GM21723 (cell line): Measurements from ENCODE around the gene PGA3.
A peak's percentile ranks its signal among the peaks of the same experiment; 100 is the strongest.
"Not testable (repeated sequence)": the region's sequence is repeated elsewhere in the genome, so short reads cannot be mapped to it uniquely, and the experiment has no call there.

ENCODE experiments used
- ATAC-seq: cut with Tn5 transposase; IDR thresholded peaks from one replicate; pipeline ENCODE4 v1.9.1; 2021; ENCODE audit warnings: mild to moderate bottlenecking, moderate library complexity; ENCODE audit not compliant: unreplicated experiment

The PGA3 gene

DNA sequence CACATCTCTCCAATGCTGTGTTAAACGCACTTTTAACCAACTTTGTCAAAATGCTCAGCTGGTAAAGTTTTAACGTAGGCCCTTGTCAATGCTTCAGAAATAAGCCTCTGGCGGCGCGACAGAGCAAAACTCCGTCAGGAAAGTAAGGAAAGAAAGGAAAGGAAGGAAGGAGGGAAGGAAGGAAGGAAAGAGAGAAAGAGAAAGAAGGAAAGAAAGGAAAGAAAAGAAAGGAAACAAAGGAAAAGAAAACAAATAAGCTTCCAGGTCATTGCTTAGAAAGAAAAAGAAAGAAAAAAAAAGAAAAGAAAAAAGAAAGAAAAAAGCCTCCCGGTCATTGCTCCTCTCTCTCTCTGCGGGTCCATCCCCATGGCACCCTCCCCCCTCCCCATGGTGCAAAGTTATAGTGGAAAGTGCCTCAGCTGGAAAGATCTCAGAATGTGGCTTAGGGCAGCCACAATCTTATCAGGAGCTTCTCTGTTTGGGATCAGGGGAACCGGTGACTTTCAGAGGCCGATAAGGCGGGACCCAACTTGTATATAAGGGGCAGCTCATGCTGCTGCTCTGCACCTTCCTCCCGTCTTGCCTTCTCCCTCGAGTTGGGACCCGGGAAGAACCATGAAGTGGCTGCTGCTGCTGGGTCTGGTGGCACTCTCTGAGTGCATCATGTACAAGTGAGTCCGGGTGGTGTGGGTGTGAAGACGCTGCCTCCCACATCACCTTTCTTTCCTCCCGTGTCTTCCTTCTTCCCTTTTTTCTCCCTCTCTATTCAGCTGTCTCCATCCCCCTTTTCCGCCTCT, at the start of gene PGA3:
TSS of gene PGA3 (plus strand) at position 566 of the 797 bp plus-strand sequence. CDS start at position 616, 50 bp downstream.
- ATAC-seq = not testable (repeated sequence)

DNA sequence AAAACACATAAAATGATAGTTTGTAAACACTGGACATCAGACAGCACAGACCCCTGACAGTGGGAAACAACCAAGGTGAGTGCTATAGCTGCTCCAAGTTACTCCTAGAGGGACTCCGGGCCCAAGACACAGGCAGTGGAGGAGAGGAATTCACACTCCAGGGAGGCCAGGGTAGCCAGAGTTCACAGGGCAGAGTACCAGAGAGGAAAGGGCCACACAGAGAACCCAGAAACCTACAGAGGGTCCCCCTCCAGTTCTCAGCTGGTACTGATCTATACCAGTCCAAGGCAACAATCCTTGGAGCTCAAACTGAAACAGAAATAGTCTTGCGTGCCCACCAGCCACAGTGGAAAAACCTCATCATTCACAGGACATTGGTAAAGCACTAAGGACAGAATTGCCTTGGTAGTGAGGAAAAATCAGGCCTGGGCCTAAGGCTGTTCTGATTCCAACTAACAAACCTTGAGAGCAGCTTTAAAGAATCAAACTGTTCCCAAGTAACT, 49.7 kb upstream of the PGA3 start:
- no peak for ATAC-seq

DNA sequence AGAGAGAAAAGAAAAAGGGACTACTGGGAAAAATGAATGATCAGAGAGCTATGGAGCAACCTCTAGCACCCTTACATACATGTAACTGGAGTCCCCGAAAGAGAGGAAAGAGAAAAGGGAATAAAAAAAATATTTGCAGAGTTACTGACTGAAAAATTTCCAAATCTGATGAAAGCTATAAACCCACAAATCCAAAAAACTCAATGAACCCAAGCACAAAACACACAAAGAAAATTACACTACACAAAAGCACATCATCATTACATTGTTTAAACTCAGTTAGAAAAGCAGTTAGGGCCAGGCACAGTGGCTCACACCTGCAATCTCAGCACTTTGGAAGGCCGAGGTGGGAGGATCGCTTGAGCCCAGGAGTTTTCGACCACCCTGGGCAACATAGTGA, 48.8 kb upstream of the PGA3 start:
- ATAC-seq = no peak

DNA sequence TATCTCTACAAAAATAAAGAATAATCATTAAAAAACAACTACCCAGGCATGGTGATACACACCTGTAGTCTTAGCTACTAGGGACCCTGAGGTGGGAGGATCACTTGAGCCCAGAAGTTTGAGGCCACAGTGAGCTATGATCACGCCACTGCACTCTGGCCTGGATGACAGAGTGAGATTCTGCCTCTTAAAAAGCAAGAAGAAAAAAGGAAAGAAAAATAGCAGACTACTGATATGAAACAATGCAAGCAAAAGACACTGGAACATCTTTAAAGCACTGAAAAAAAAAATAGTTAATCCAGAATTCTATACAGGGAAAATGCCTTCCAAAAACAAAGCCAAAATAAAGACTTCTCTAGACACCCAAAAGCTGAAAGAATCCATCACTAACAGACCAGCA, 48.0 kb upstream of the PGA3 start:
- ATAC-seq = no peak

DNA sequence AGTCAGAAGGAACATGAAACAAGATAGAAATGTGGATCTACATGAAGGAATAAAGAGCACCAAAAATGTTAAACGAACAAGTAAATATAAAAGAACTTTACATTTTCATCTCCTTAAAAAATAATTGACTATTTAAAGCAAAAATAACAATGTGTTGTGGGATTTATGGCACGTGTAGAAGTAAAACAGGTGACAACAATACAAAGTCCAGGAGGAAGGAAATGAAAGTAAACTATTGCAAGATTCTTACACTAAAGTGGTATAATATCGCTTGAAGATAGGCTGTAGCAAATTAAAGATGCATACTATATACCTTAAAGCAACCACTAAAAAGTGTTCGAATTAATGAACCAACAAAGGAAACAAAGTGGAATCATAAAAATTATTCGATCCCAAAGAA, 47.6 kb upstream of the PGA3 start:
- ATAC-seq = no peak

DNA sequence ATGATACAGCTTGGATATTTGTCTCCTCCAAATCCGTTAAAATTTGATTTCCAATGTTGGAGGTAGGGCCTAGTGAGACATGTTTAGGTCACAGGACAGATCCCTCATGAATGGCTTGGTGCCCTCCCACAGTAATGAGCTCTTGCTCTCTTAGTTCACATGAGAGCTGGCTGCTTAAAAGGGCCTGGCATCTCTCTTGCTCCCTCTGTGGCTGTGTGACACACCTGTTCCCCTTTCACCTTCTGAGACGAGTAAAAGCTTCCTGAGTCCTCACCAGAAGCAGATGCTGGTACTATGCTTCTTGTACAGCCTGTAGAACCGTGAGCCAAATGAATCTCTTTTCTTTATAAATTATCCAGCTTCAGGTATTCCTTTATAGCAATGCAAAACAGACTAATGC, 45.6 kb upstream of the PGA3 start:
- ATAC-seq = no peak

DNA sequence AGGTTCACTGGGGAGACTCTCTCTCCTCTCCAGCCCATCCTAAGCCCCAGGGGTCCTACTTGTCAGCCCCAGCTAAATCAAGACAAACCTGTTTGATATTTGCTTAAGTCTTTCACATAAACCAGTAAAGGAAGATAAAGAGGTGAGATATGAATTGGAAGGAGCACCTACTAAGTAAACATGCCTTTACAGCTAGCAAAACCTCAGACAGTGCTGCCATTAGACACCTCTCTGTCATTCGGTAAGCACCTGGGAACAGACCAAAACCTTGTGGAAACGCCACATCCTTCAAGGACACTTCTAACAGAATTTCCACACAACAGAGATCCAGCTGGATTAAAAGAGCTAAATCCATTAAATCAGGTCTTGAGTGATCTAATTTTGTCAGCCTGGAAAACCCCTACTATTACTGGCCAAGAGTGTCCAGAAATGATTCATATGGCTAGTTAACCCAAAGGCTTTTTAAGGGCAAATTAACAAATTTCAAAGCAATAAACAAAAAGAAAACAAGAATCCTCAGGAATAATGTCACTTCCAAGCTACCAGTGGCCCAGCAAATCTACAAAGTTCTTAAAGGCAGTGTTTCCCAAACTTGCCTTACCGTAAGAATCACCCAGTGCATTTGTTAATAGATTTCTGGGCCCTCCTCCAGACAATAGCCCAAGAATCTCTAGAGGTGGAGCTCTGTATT, 44.5 kb upstream of the PGA3 start:
- no peak for ATAC-seq

DNA sequence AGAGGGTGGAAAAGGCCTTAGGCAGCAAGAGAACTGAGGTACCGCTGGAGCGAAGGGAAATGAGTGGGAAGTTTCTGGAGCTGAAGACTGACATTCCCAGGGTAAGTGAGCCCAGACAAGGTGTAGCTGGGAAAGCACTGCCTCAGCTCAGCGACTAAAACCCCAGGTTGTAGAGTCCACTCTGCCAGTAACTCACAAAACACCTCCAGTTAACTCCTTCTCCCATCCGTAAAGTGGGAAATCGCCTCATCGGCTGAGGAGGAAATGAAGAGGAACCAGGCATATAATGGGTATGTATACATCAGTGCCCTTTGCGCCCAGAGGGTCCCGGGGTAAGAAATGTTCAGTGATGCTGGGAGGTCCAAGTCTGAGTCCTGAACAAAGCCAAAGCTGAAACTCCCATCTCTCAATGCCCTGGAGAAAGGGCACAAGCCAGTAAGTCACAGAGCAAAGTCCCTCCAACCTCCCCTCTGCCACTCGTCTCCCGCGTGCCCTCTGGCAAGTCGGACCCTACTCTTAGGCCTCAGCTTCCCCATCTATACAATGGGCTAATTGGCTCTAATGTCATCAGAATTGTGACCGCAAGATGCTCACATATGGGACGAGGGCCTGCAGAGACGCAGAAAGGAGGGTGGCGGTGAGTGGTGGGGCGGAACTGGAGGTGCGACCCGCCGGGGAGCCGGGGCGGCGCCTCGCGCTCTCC, 42.7 kb upstream of the PGA3 start:
- no peak for ATAC-seq

DNA sequence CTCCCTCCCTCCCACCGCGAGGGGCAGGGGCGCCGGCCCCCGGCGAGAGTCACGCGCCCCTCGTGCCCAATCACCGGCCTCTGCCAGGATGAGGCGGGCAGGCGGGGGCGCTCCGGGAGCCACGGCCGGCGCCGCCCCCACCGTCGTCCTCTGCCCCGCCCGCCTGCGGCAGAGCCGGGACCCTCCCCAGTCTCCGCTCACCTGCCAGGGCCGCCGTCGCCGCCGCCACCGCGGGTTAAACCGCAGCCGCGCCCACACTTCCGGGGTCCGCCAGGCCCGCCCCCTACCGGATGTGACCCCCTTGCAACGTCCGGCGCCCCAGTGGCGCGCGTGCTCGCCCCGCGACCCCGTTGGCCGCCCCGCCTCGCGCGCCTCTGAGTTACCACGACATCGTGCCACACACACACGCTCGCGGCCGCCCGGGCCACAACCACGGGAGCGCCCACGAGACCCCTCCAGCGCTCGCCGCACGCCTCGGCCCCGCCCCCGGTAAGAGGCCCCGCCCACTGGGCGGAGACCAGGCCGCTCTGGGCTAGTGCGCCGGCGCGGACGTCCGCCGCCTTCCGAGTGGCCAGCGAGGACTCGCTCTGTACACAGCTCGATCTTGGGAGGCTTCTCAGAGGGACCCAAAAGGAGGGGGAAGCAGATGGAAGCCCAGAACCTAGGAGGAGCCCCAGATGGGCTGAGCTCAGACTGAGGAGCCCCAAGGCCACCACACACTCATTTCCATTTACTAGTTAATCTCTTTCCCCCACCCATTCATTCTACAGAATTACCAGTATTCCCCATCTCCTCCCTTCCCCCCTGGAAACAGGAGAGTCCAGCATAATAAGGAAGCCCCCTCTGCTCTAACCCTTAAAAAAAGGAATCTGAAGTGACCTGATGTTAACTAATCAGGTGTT, 41.9 kb upstream of the PGA3 start, which contains the start of gene VPS37C:
TSS of gene VPS37C (minus strand) at position 237 of the 902 bp plus-strand sequence. CDS start 22,597 bp downstream, outside the sequence.
- peak; percentile 71 for ATAC-seq

DNA sequence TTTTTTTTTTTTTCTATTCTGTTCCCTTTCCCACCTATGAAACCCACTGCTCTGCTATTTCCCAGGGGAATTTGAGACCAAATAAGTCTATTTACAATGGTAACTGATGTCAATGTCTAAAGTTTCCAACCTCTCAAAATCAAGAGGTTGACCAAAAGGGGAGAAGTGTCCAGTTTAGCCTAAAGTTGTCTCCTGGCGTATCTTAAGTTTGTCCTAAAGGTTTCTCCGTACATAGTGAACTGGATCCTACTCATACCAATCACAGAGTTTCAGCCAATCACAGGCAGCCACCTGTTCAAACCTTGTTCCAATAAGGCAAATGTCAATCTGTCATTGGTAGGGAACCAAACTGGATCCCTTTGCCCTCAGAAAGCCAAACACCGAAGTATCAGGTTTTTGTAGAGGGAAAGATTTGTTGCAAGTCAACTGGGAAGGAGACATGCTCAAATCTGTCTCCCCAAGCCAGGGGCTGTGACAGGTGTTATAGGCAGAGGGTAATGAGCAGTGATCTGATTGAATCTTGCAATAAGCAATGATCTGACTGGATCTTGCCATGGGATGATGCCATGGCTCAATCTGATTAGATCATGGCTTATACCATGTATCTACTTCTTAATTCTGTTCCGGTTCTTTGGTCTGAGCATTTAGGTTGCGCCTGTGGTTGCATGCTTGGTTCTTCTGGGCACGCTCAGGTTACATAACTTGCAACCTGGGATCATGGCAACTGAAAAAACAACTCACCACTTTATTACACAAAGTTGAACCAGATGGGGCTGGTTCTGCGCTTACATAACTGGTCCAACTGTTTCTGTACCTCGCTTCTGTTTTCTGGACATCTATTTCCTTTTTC, 41.0 kb upstream of the PGA3 start:
- ATAC-seq = no peak

DNA sequence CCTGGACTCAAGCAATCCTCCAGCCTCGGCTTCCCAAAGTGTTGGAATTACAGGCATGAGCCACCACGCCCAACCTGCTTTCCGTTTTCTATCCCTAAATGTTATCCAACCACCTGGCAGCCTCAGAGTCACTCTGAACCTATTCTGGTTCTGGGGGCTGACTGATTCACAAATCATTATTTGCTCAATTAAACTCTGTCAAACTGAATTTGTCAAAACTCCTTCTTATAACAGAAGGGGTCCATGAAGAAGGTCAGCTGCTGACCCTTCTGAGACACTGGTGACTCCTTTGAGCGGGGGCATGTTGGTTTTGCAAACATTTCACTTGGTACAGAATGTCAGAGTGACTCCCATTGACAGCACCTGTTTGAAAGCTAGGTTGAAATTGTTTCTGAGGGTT, 40.3 kb upstream of the PGA3 start:
- ATAC-seq = no peak

DNA sequence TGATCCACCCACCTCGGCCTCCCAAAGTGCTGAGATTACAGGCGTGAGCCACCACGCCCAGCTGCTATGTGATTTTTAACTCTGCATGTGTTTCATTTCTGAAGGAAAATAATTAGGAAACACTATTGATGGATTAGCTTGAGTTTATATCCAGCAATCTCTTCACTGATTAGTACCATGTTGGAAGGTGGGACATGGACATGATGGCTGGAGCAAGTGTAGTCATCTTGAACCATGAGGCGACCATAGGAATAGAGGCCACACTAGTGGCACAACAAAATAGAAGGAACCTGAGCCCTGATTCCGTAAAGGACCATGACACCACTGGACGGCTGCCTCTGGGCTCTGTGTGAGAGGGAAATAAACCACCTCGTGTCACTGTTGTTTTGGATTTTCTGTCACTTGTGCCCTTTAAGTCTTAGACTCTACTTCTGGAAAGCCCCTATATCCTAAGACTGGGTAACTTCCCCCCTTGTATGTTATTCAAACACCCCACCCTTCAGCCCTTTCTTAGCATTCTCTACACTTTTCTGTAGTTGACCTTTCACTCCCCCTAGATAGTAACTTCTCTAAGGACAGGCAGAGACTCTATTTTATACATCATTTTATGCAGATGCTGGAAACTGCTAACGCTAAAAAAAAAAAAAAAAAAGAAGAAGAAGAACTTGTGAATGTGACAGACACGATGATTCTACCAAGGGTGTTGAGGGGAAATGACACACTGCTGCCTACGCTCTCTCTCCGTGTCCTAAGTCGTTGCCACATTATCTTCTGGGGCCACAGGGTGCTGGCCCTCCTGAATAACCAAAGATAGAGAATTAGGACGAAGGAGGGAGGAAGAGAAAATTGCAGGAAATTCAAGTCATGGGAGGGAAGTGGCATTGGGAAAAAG, 39.4 kb upstream of the PGA3 start:
- no peak for ATAC-seq

DNA sequence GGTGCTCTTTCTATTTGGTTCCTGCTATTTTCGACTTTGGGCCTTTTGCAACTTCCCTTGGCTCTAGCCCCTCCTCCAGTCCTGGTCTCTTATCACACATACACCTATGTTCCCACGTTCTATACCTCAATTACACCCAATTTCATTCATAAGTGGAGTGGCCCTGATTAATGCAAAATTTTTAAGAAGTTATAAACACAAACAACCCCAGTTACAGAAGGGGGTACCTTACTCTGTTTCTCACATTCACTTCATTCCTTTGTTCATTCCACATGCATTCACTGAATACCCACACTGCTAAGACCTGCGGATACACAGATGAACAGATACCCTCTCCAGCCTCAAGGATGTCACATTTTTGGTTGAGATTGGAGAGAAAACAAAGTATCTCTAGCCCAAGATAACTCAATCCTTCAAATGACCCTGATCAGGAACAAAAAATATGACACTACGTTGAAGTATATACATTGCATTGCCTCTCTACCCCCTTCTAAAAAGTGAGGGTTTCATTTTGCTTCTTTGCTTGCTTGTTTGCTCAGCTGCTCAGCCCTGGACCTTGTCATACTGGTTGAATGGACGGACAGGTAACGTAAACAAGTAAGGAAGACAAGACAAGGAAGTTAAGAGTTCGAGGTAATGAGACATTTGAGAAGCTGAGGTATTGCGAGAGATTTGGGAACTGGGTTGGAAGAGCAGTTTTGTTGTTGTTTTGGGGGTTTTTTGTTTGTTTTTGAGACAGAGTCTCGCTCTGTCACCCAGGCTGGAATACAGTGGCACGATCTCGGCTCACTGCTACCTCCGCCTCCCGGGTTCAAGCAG, 38.5 kb upstream of the PGA3 start:
- no peak for ATAC-seq

DNA sequence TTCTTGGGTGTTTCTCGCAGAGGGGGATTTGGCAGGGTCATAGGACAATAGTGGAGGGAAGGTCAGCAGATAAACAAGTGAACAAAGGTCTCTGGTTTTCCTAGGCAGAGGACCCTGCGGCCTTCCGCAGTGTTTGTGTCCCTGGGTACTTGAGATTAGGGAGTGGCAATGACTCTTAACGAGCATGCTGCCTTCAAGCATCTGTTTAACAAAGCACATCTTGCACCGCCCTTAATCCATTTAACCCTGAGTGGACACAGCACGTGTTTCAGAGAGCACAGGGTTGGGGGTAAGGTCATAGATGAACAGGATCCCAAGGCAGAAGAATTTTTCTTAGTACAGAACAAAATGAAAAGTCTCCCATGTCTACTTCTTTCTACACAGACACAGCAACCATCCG, 37.5 kb upstream of the PGA3 start:
- not testable (repeated sequence) for ATAC-seq

DNA sequence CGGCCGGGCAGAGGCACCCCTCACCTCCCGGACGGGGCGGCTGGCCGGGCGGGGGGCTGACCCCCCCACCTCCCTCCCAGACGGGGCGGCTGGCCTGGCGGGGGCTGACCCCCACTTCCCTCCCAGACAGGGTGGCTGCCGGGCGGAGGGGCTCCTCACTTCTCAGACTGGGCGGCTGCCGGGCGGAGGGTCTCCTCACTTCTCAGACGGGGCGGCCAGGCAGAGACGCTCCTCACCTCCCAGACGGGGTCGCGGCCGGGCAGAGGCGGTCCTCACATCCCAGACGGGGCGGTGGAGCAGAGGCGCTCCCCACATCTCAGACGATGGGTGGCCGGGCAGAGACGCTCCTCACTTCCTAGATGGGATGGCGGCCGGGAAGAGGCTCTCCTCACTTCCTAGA, 37.0 kb upstream of the PGA3 start:
- not testable (repeated sequence) for ATAC-seq

DNA sequence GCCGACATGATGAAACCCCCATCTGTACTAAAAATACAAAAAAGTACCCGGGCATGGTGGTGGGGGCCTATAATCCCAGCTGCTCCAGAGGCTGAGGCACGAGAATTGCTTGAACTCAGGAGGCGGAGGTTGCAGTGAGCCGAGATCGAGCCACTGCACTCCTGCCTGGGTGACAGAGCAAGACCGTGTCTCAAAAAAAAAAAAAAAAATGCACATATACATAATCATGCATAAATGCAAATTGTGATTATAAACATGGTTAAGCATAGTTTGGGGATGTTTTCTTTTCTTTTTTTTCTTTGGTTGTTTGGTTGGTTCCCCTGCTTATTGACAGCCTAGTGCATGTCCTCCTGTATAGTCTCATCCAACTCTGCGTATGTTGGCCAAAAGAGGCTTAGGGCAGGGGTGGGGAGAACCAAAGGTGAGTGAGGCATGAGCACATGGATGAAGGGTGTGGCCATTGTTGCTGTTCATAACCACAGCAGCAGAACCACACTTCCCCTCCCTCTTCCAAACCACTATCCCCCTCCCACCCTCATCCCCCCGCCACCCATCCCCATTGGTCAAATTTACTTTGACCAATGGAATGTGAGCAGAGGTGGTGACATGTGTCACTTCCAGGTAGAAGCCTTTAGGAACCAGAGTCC, 35.1 kb upstream of the PGA3 start:
- ATAC-seq = no peak

DNA sequence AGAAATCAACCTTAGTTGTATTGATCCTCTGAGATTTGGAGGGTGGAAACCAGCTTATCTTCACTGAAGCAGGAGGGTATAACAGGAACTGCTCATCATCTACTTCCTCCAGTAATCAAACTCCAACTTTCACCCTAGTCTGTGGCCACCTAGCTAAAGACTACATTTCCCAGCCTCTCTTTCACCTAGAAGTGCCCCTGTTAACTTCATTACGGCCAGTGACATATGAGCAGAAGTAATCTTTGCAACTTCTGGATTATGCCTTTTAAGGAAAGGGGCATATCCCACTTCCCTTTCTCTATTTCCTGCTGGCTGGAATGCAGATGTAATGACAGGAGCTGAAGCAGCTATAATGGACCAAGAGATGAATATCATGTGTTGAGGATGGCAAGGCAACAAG, 34.5 kb upstream of the PGA3 start:
- ATAC-seq = no peak
